Body of pancreas (tissue), 4 donors: Measurements from ENCODE around the gene IDH2. TPM values are rescaled to one million over a fixed set of nuclear protein-coding genes. Genes with fewer than 3 reads are reported as not detected.

Source experiments
- ATAC-seq: fragments of 150-250 bp; one replicate; pipeline ENCODE4 v1.9.1; 2016
- DNase-seq, 4 donors: peaks; one replicate each; pipeline ENCODE4 v3.0.0-alpha.2; 2019
- H3K27ac ChIP-seq, 4 donors: fragments of 200-600 bp; sonication (generic); 1 replicate in 3 of 4; 2 replicates in 1 of 4; pipeline versions ENCODE4 v1.5.1 to v1.6.1; 2016 to 2019; ENCODE audit warnings: mild to moderate bottlenecking in 1 of 4, mixed read lengths in 1 of 4, moderate library complexity in 1 of 4
- H3K27me3 ChIP-seq, 2 donors: fragments of 200-600 bp; sonication (generic); one replicate each; pipeline ENCODE4 v1.6.0; 2016; ENCODE audit warnings: mild to moderate bottlenecking in 1 of 2
- H3K36me3 ChIP-seq, 2 donors: fragments of 200-600 bp; sonication (generic); replicated peaks in 1 of 2; 2 replicates each; pipeline ENCODE4 v1.5.1; 2016; ENCODE audit warnings: low read depth in 2 of 2; ENCODE audit not compliant: insufficient read depth in 1 of 2
- H3K4me1 ChIP-seq: fragments of 200-600 bp; sonication (generic); one replicate; pipeline ENCODE4 v1.6.0; 2016
- H3K4me3 ChIP-seq, 2 donors: fragments of 200-600 bp; sonication (generic); 1 replicate in 1 of 2; 2 replicates in 1 of 2; pipeline ENCODE4 v1.5.1; 2016 to 2019
- H3K9me3 ChIP-seq, 3 donors: fragments of 200-600 bp; sonication (generic); 1 replicate in 2 of 3; 2 replicates in 1 of 3; pipeline ENCODE4 v1.5.1; 2016
- POLR2A ChIP-seq, 3 donors: fragments of 450-650 bp; IDR thresholded peaks; one replicate each; pipeline ENCODE4 v1.6.1; 2016; ENCODE audit warnings: antibody characterized with exemption in 3 of 3, mild to moderate bottlenecking in 2 of 3
- WGBS, 2 donors: methylation state at CpG; one replicate each; pipeline ENCODE4 v1.1.5; 2017; 5-methylcytosine and 5-hydroxymethylcytosine counted together
- intact Hi-C: fragments of 100-400 bp; cut with DNase I; formaldehyde crosslinking; loops from one replicate; pipeline ENCODE4 v1.15.1; 2023
- total RNA-seq, 2 donors: library from RNA; depleted of rRNA; stranded (reverse); fragments of >200 nt; gene quantifications; one replicate each; pipeline ENCODE4 v1.1.0, GENCODE V29; 2016
- TF ChIP-seq, protein P1 (sequence below), 7 experiments: fragments of 450-650 bp in 4 of 7; fragments of 200-600 bp in 3 of 7; sonication (generic) in 3 of 7; IDR thresholded peaks; one replicate each; pipeline ENCODE4 v1.5.1; 2016 to 2019; ENCODE audit warnings: antibody characterized with exemption in 7 of 7

IDH2 gene
- total RNA-seq, 2 donors from 2014 or later: 77.5 to 78.6 TPM

DNA sequence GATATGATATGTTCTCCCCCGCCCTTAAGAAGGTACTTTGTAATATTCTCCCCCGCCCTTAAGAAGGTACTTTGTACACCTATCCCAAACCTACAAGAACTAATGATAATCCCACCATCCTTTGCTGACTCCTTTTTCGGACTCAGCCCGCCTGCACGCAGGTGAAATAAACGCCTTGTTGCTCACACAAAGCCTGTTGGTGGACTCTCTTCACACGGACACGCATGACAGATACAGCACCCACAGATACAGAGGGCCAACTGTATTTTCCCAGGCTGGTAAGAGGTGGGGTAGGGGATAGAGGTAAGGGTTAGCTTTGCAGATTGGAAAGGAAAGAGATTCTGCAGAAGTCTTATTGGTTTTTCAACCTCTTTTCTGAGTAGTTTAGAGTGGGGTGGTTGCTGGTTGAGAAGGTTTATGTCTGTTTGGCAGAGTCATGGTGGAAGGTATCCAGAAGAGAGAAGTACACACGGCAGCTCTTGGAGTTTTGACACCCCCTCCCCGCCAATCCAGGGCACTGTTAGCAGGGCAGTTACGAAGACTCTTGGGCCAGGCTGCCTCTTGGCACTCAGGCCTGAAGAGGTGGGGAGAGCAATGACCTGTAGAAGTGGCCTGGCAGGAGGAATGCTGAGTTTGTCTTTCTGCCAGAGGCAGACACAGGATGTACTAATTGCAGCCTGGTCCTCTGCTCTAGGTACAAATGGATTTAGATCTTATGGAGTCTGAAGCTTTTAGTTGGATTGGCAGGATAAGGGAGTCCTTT lies 36.0 kb upstream of the IDH2 start:
- TF ChIP-seq, protein P1, sequence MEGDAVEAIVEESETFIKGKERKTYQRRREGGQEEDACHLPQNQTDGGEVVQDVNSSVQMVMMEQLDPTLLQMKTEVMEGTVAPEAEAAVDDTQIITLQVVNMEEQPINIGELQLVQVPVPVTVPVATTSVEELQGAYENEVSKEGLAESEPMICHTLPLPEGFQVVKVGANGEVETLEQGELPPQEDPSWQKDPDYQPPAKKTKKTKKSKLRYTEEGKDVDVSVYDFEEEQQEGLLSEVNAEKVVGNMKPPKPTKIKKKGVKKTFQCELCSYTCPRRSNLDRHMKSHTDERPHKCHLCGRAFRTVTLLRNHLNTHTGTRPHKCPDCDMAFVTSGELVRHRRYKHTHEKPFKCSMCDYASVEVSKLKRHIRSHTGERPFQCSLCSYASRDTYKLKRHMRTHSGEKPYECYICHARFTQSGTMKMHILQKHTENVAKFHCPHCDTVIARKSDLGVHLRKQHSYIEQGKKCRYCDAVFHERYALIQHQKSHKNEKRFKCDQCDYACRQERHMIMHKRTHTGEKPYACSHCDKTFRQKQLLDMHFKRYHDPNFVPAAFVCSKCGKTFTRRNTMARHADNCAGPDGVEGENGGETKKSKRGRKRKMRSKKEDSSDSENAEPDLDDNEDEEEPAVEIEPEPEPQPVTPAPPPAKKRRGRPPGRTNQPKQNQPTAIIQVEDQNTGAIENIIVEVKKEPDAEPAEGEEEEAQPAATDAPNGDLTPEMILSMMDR (IDR thresholded peaks at IDR 0.05): no peak
- TF ChIP-seq POLR2A (IDR thresholded peaks at IDR 0.05): no peak
- Histone ChIP-seq H3K4me1 (peaks cover 5% of the 10 kb centered on the region), H3K36me3 (no peaks in the 10 kb centered on the region), H3K4me3 (no peak overlapping the region), H3K9me3 (no peaks in the 10 kb centered on the region), H3K27ac (no peak overlapping the region), H3K27me3 (no peaks in the 10 kb centered on the region)
- DNase-seq: peak in 2 of 4 donors; percentile 39 to 59
- intact Hi-C loops: no loop called here
- 73 to 75% methylated on average over 11 of the region's 11 CpGs for WGBS, 2 donors
- ATAC-seq: no peak

DNA sequence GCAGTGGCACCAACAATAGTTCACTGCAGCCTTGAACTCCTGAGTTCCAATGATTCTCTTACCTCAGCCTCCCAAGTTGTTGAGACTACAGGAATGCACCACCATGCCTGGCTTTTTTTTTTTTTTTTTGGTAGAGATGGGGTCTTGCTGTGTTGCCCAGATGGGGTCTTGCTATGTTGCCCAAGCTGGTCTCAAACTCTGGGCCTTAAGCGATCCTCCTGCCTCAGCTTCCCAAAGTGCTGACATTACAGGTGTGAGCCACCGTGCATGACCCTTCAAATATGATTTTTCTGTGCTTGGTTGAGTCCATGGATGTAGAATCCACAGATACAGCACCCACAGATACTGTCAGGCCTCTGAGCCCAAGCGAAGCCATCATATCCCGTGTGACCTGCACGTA lies 30.2 kb upstream of the IDH2 start:
- H3K36me3 ChIP-seq: no peaks in the 10 kb centered on the region
- TF ChIP-seq, protein P1 (IDR thresholded peaks at IDR 0.05): no peak
- TF ChIP-seq POLR2A (IDR thresholded peaks at IDR 0.05): no peak
- no peaks in the 10 kb centered on the region for H3K27me3 ChIP-seq
- no peaks in the 10 kb centered on the region for H3K4me1 ChIP-seq
- no peak for DNase-seq
- intact Hi-C loops: no loop called here
- H3K27ac ChIP-seq: no peak overlapping the region
- no peak for ATAC-seq
- no peak overlapping the region for H3K4me3 ChIP-seq
- H3K9me3 ChIP-seq: no peaks in the 10 kb centered on the region
- WGBS, 2 donors: 92 to 96% methylated on average over 4 to 5 of the region's 5 CpGs

DNA sequence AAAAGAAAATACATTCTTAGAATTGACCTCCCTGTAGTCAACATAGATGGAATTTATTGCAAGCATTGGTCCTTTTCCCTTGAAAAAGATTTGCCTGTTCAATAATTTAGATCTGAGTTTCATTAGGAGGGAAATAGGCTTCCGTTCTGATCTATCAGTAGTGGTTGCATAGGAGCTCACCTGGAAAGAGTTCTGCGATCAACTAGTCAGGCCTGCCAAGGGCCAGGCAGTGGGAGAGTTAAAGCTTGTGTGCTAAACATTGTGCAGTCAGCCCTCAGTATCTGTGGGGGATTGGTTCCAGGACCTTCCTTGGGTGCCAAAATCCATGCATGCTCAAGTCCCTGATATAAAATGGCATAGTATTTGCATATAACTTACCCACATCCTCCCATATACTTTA lies 29.6 kb upstream of the IDH2 start:
- Histone ChIP-seq H3K36me3 (no peaks in the 10 kb centered on the region), H3K4me3 (no peak overlapping the region), H3K9me3 (no peaks in the 10 kb centered on the region), H3K27ac (no peak overlapping the region), H3K27me3 (no peaks in the 10 kb centered on the region), H3K4me1 (peaks cover 2% of the 10 kb centered on the region)
- WGBS, 2 donors: 92 to 97% methylated on average over 2 of the region's 2 CpGs
- ATAC-seq (no peak), DNase-seq (no peak)
- intact Hi-C loops: no loop called here
- TF ChIP-seq POLR2A (IDR thresholded peaks at IDR 0.05): no peak
- TF ChIP-seq, protein P1 (IDR thresholded peaks at IDR 0.05): no peak

DNA sequence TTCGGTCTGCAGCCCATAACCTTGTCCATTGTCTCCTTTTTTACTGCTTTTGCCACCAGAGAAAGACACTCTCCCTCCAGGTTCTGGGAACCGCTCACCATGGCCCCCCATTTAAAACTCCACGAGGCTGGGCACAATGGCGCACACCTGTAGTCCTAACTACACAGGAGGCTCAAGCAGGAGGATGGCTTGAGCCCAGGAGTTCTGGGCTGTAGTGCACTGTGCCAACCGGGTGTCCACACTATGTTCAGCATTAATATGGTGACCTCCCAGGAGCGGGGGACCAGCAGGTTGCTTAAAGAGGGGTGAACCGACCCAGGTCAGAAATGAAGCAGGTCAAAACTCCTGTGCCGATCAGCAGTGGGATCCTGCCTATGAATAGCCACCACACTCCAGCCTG lies 28.0 kb upstream of the IDH2 start:
- 88 to 95% methylated on average over 8 of the region's 8 CpGs for WGBS, 2 donors
- intact Hi-C loops: no loop called here
- H3K9me3 ChIP-seq: no peaks in the 10 kb centered on the region
- DNase-seq (no peak), ATAC-seq (no peak)
- no peak overlapping the region for H3K27ac ChIP-seq
- no peaks in the 10 kb centered on the region for H3K27me3 ChIP-seq
- H3K4me1 ChIP-seq: peaks cover 12% of the 10 kb centered on the region
- no peaks in the 10 kb centered on the region for H3K36me3 ChIP-seq
- no peak for TF ChIP-seq POLR2A (IDR thresholded peaks at IDR 0.05)
- TF ChIP-seq, protein P1 (IDR thresholded peaks at IDR 0.05): no peak
- no peak overlapping the region for H3K4me3 ChIP-seq
